NCI-H2029 (cell line): Measurements from ENCODE around the gene KIF3B.
"Not testable (repeated sequence)": the region's sequence is repeated elsewhere in the genome, so short reads cannot be mapped to it uniquely, and the experiment has no call there.

Experiments used
- DNase-seq: peaks from one replicate; lab custom pipeline; 2025; lab: John Stamatoyannopoulos, UW

Gene KIF3B

GRCh38 chr20:32357375-32357868, 80.0 kb downstream of the KIF3B start:
- DNase-seq, result no peak

GRCh38 chr20:32357869-32358631, 80.6 kb downstream of the KIF3B start, which contains the start of gene ASXL1:
Gene ASXL1, plus strand, starts transcription at chr20:32358331. Its CDS starts 445 bp downstream, at chr20:32358776.
- DNase-seq, result peak; percentile 97

GRCh38 chr20:32358632-32358882, 81.1 kb downstream of the KIF3B start:
- DNase-seq, result no peak

DNA sequence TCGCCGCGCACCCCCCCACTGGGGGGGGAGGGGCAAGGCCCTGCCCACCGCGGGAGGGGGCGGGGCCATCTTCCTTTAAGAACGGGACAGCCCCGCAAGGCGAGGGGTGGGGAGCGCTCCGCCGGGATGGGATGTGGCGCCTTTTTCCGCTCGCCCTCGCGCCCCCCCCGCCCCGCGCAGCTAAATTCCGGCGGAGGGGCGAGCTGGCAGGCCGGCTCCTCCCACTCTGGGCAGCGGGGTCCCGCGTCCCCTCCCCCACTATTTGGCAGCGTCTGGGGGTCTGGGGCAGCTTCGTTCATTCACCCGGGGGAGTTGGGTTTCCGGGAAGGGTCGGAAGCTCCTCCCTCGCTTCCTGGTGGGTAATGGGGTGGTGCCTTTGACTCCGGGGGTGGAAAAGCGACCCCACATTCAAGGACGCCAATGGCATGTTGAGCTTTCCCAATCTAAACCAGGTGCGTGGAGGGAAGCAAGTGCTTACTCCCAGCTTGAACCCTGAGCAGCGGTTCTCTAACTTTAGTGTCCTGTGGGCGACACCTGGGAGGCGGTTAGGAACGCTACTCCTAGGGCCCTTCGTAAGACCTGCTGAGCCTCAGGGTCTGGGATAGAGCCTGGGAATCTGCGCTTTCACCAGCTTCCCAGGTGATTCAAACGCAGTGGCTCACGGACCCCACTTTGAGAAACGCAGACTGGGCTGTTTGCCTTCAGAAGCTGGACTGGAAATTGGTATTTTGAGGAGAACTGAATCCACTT, 81.6 kb downstream of the KIF3B start:
- DNase-seq, result peak; percentile 62

GRCh38 chr20:32359633-32360332, 82.3 kb downstream of the KIF3B start:
- DNase-seq, result no peak

DNA sequence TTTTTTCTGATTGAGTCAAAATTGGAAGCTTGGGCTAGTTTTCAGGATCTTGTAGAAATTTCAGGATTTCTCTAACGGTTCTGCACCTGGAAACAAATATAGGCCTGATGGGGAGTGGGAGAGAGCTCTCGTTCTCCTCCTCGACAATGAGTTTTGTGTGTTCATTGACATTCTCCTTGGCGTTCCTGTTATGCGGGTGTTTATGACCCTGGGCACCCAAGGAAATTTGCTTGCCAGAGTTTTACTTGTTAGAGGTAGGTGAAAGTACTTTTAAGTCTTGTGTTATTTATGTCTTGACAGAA, 82.8 kb downstream of the KIF3B start:
- no peak for DNase-seq

- DNase-seq, result no peak
These were observed 85.5 kb downstream of the KIF3B start for GRCh38 chr20:32362901-32363364.

DNA sequence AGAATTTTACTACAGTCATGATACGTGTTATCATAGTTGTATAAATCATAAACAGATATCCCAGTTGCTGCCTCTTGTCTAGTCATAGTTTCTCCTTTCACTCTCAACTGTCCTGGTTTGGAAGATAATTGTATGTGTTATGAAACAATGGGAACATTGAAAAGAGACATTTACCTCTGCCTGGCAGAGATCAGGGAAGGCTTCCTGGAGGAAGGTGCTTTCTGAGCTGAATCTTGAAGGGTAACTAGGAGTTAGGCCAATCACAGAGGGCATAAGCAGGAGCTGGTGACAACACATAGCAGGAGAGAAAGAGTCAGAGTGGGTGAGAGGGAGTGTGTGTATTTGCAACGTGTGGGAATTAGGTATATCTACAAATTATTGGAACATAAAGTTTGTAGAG, 86.0 kb downstream of the KIF3B start:
- DNase-seq, result no peak

DNA sequence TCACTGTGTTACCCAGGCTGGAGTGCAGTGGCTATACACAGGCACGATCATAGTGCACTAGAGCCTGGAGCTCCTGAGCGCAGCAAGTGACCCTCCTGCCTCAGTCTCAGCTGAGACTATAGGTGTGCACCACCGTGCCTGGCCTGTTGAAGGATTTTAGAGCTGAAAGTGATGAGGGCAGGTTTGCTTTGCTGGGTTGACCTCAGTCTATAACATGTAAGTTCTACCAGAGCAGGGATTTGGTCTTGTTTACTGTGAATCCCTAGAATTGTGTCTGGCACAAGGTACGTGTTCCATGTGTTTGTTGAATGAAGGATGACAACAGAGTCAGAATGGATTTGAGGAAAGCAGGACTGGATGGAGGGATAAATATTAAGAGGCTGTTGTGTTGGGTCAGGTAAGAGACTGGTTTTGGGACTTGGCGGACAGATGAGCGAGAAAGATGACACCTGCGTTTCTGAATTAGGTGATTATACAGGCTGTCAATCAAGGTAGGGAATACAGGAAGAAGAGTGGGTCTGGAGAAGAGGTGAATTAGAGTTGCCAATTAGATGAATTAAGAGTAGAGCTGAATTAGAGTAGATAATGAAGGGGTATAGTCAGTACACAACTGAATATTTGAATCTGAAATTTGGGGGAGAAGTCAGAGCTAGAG, 87.2 kb downstream of the KIF3B start:
- DNase-seq, result no peak

- DNase-seq, result no peak
These were observed 88.1 kb downstream of the KIF3B start for GRCh38 chr20:32365564-32365963.

DNA sequence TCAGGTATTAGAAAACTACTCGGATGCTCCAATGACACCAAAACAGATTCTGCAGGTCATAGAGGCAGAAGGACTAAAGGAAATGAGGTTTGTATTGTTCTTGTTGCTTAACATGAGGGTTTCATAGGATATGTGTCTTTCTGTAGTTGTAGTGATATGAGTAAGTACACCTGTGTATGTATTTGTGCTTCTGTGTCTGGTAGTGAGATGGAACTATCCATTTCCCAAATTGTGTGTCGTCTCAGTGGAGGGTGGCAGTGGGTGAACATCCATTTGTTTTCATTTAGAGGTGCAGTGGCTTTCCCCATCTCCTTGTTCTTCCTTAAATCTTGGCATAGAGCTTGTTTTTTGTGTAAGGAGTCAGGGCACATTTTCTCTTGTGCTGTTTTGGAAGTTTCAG, 88.9 kb downstream of the KIF3B start:
- no peak for DNase-seq

- no peak for DNase-seq
These were observed 90.9 kb downstream of the KIF3B start for GRCh38 chr20:32368323-32368722.

DNA sequence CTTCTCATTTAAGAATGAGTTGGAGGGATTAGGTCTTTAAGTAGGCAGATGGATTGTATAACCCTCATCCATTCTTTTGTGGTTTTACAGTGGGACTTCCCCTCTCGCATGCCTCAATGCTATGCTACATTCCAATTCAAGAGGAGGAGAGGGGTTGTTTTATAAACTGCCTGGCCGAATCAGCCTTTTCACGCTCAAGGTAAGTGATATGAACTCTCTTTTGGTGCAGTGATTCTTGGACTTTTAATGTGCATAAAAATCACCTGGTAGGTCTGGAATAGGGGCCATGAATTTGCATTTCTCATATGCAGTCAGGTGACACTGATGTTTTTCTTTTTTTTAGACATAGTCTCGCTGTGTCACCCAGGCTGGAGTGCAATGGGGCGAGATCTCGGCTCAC, 91.5 kb downstream of the KIF3B start:
- no peak for DNase-seq

- no peak for DNase-seq
These were observed 93.4 kb downstream of the KIF3B start for GRCh38 chr20:32370897-32371296.

DNA sequence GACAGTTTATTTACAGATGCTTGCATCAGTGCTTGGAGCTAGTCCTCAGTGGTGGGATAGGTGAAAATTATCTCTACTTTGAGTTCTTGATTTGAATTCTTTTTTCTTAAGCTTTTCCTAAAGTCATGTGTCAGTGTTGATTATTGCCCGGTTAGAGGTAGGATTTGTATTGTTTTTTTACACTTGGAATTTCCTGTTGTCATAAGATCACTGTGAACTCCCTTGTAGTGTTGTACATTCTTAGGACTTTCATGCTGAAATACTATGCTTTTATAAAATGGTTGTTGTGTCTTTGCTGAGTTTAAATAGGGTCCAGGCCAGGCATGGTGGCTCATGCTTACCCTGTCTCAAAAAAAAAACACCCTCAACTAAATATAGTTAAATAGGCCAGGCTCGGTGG, 101.0 kb downstream of the KIF3B start:
- no peak for DNase-seq

- DNase-seq, result not testable (repeated sequence)
These were observed 102.6 kb downstream of the KIF3B start for GRCh38 chr20:32380037-32380436.

GRCh38 chr20:32380745-32381144, 103.3 kb downstream of the KIF3B start:
- DNase-seq, result no peak

DNA sequence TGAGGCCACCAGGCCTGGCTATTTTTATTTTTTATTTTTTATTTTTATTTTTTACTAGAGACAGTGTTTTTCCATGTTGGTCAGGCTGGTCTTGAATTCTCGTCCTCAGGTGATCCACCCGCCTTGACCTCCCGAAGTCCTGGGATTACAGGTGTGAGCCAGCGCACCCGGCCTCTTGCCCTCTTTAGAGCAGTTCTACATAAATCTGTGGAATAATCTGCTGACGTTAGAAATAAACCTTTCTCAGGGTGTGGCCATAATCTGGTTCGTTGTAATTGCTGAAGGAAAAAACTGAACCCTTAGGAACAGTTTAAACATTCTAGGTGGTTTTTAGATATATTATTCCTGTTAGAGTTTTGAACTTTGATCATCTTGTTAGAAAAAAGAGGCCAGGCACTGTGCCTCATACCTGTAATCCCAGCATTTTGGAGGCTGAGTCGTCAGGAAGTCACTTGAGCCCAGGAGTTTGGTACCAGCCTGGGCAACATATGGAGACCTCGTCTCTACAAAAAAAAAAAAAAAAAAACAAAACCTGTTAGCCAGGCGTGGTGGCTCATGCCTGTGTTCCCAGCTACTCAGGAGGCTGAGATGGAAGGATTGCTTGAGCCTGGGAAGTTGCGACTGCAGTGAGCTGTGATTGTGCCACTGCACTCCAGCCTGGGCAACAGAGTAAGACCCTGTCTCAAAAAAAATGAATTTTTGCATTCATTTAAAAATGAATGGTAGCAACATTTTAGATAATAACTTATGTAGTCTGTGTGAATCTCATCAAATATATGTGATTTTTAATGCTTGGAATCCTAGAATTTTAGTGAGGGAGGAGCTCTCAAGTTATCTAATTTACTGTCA, 104.9 kb downstream of the KIF3B start:
- no peak for DNase-seq

DNA sequence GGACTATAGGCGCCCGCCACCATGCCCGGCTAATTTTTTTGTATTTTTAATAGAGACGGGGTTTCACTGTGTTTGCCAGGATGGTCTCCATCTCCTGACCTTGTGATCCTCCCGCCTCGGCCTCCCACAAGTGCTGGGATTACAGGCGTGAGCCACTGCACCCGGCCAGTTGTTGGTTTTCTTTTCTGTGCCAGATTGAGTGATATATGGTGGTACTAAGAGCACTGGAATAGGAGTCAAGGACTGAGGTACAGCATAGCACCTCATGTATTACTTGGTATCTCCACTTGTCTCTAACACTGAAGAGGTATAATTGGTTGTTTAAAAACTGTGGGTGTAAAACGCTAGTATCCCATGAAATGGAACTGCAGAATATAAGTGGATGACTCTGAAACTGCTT, 106.0 kb downstream of the KIF3B start:
- not testable (repeated sequence) for DNase-seq
